ENCODE measurements around the gene ADAMTSL2.

GRCh38 chr9:133511607-133512006, 22.9 kb upstream of the ADAMTSL2 start:
- TF ChIP-seq ZNF70 (CRISPR knock-in tag; IDR thresholded peaks at IDR 0.05) (no peak), ARNTL (CRISPR knock-in tag; IDR thresholded peaks at IDR 0.05; ENCODE audit: borderline replicate concordance, low read depth) (no peak), ZFP3 (CRISPR knock-in tag; IDR thresholded peaks at IDR 0.05) (no peak), PATZ1 (CRISPR knock-in tag; IDR thresholded peaks at IDR 0.05; ENCODE audit: borderline replicate concordance) (no peak), ZFP30 (CRISPR knock-in tag; IDR thresholded peaks at IDR 0.05) (no peak), SNAI2 (CRISPR knock-in tag; IDR thresholded peaks at IDR 0.05) (no peak), ISL1 (CRISPR knock-in tag; IDR thresholded peaks at IDR 0.05) (no peak), TSHZ2 (CRISPR knock-in tag; IDR thresholded peaks at IDR 0.05) (no peak), CREB5 (CRISPR knock-in tag; IDR thresholded peaks at IDR 0.05; ENCODE audit: low read depth) (no peak), ZNF565 (CRISPR knock-in tag; conservative IDR thresholded peaks at IDR 0.05; ENCODE audit: low read depth) (no peak), CSDC2 (CRISPR knock-in tag; IDR thresholded peaks at IDR 0.05) (no peak), PPARA (CRISPR knock-in tag; IDR thresholded peaks at IDR 0.05; ENCODE audit: borderline replicate concordance) (no peak), POU6F1 (CRISPR knock-in tag; IDR thresholded peaks at IDR 0.05; ENCODE audit: borderline replicate concordance, low read depth) (no peak)
